ENCODE results near the gene CYB5A.
"Not testable (repeated sequence)": the region's sequence is repeated elsewhere in the genome, so short reads cannot be mapped to it uniquely, and the experiment has no call there.

CYB5A gene

GRCh38 chr18:74291771-74292540 is at the start of gene CYB5A:
TSS of gene CYB5A (minus strand) at chr18:74291963. CDS start at chr18:74291875, 88 bp downstream.
- no peak for FAIRE-seq

- no peak for FAIRE-seq
Measured at GRCh38 chr18:74337912-74338309, 46.1 kb upstream of the CYB5A start.

GRCh38 chr18:74337155-74337911 is 45.6 kb upstream of the CYB5A start:
- FAIRE-seq, result no peak

- FAIRE-seq, result no peak
Measured at GRCh38 chr18:74336656-74337055, 44.9 kb upstream of the CYB5A start.

- FAIRE-seq, result no peak
Measured at GRCh38 chr18:74334242-74334893, 42.6 kb upstream of the CYB5A start.

- no peak for FAIRE-seq
Measured at GRCh38 chr18:74333091-74333490, 41.3 kb upstream of the CYB5A start.

- no peak for FAIRE-seq
Measured at GRCh38 chr18:74331404-74331803, 39.6 kb upstream of the CYB5A start.

- FAIRE-seq, result no peak
Measured at GRCh38 chr18:74329688-74330205, 38.0 kb upstream of the CYB5A start.

- no peak for FAIRE-seq
Measured at GRCh38 chr18:74328206-74328605, 36.4 kb upstream of the CYB5A start.

- not testable (repeated sequence) for FAIRE-seq
Measured at GRCh38 chr18:74326791-74327190, 35.0 kb upstream of the CYB5A start.

GRCh38 chr18:74326231-74326630 is 34.5 kb upstream of the CYB5A start:
- no peak for FAIRE-seq

GRCh38 chr18:74316257-74317170 is 24.8 kb upstream of the CYB5A start:
- FAIRE-seq, result no peak

- no peak for FAIRE-seq
Measured at GRCh38 chr18:74315464-74316256, 23.9 kb upstream of the CYB5A start, which contains the start of gene C18orf63. TSS of gene C18orf63 (plus strand) at chr18:74315839. CDS start at chr18:74317866, 2,027 bp downstream.

GRCh38 chr18:74314759-74315463 is 23.1 kb upstream of the CYB5A start:
- FAIRE-seq, result no peak

GRCh38 chr18:74311000-74311399 is 19.2 kb upstream of the CYB5A start:
- no peak for FAIRE-seq

GRCh38 chr18:74310411-74310810 is 18.6 kb upstream of the CYB5A start:
- no peak for FAIRE-seq

- no peak for FAIRE-seq
Measured at GRCh38 chr18:74303936-74304335, 12.2 kb upstream of the CYB5A start.

- no peak for FAIRE-seq
Measured at GRCh38 chr18:74303306-74303705, 11.5 kb upstream of the CYB5A start.

- FAIRE-seq, result no peak
Measured at GRCh38 chr18:74299746-74300145, 8.0 kb upstream of the CYB5A start.

- no peak for FAIRE-seq
Measured at GRCh38 chr18:74299162-74299561, 7.4 kb upstream of the CYB5A start.

GRCh38 chr18:74294526-74294925 is 2.8 kb upstream of the CYB5A start:
- no peak for FAIRE-seq
